Spleen (tissue), 11 donors: Measurements from ENCODE around the gene FAM83B. TPM values are rescaled to one million over a fixed set of nuclear protein-coding genes. Genes with fewer than 3 reads are reported as not detected.

Experiments used
- DNase-seq: peaks from one replicate; pipeline ENCODE4 v3.0.0-alpha.2; 2020
- H3K27ac ChIP-seq, 8 donors: fragments of 200-600 bp; sonication (generic) in 7 of 8; 1 replicate in 4 of 8; 2 replicates in 4 of 8; pipeline versions ENCODE4 v1.5.0 to v1.8.0; 2016 to 2021; ENCODE audit warnings: inconsistent platforms in 4 of 8, mild to moderate bottlenecking in 4 of 8, moderate library complexity in 1 of 8
- H3K27me3 ChIP-seq, 7 donors: fragments of 200-600 bp; sonication (generic) in 6 of 7; replicated peaks in 1 of 7; 1 replicate in 4 of 7; 2 replicates in 3 of 7; pipeline versions ENCODE4 v1.5.0 to v1.8.0; 2016 to 2021; ENCODE audit warnings: inconsistent platforms in 3 of 7, mild to moderate bottlenecking in 1 of 7
- H3K36me3 ChIP-seq, 6 donors: fragments of 200-600 bp; sonication (generic) in 5 of 6; 1 replicate in 4 of 6; 2 replicates in 2 of 6; pipeline versions ENCODE4 v1.5.0 to v1.8.0; 2016 to 2021; ENCODE audit warnings: inconsistent platforms in 2 of 6
- H3K4me1 ChIP-seq, 6 donors: fragments of 200-600 bp; sonication (generic) in 5 of 6; 1 replicate in 3 of 6; 2 replicates in 3 of 6; pipeline versions ENCODE4 v1.5.0 to v1.8.0; 2016 to 2021; ENCODE audit warnings: inconsistent platforms in 3 of 6
- H3K4me3 ChIP-seq, 8 donors: fragments of 200-600 bp; sonication (generic) in 7 of 8; 1 replicate in 4 of 8; 2 replicates in 4 of 8; pipeline versions ENCODE4 v1.5.0 to v1.8.0; 2016 to 2021; ENCODE audit warnings: inconsistent platforms in 4 of 8, mild to moderate bottlenecking in 4 of 8, moderate library complexity in 2 of 8
- H3K9me3 ChIP-seq, 8 donors: fragments of 200-600 bp; sonication (generic) in 7 of 8; 1 replicate in 4 of 8; 2 replicates in 4 of 8; pipeline versions ENCODE4 v1.5.0 to v1.8.0; 2016 to 2021; ENCODE audit warnings: inconsistent platforms in 4 of 8
- CTCF ChIP-seq, 11 experiments: fragments of 200-600 bp in 7 of 11; fragments of 450-650 bp in 4 of 11; sonication (generic) in 4 of 11; IDR thresholded peaks in 8 of 11; conservative IDR thresholded peaks in 3 of 11; 1 replicate in 7 of 11; 2 replicates in 4 of 11; pipeline versions ENCODE4 v1.4.0 to v1.8.0; 2016 to 2021; ENCODE audit warnings: antibody characterized with exemption in 11 of 11, inconsistent platforms in 4 of 11, mild to moderate bottlenecking in 1 of 11
- POLR2A ChIP-seq, 3 donors: fragments of 450-650 bp; IDR thresholded peaks; one replicate each; pipeline ENCODE4 v1.5.1; 2017; ENCODE audit warnings: antibody characterized with exemption in 3 of 3, mild to moderate bottlenecking in 1 of 3
- POLR2AphosphoS5 ChIP-seq, 3 donors: sonication (generic); formaldehyde crosslinking; IDR thresholded peaks; one replicate each; pipeline ENCODE4 v1.5.1; 2017; ENCODE audit warnings: antibody characterized with exemption in 3 of 3
- WGBS, 5 donors: extraction: QIAGEN DNeasy Blood & Tissue Kit in 3 of 5; methylation state at CpG; one replicate each; pipeline versions ENCODE4 v1.1.5 to v1.1.7; 2013 to 2018; 5-methylcytosine and 5-hydroxymethylcytosine counted together
- intact Hi-C: fragments of 100-400 bp; cut with DNase I; formaldehyde crosslinking; loops from one replicate; pipeline ENCODE4 v1.15.0; 2023; ENCODE audit warnings: low total_unique reads
- polyA plus RNA-seq, 3 donors: library from polyadenylated mRNA; stranded (reverse); fragments of 200-250 nt; gene quantifications; one replicate each; pipeline ENCODE4 v1.2.1, GENCODE V29; 2013
- total RNA-seq, 7 donors: library from RNA; depleted of rRNA in 3 of 7; stranded (reverse); fragments of >200 nt in 3 of 7; fragmentation: NEBNext Ultra II Directional in 4 of 7; extraction: Animal tissue kit (Norgen Biotek cat#: 25700) in 4 of 7; gene quantifications; one replicate each; pipeline versions ENCODE4 v1.1.0 to v1.2.1, GENCODE V29; 2016 to 2021
- donor health status: healthy with polysubstance abuse.
- donor health status: DM: no; HTN: no; CAD: no; lungs with moderate emphysema.
- donor health status: DM: no; HTN: no; CAD: no.
- donor health status: Bipolar disorder and iron deficiency.
- donor health status: healthy.
- donor health status: DM: no; HTN: no; CAD: no.
- donor health status: DM: yes; HTN: yes; CAD: no.

FAM83B gene
- total and polyA plus RNA-seq, 10 donors: not detected

- Histone ChIP-seq H3K27ac (no peak overlapping the region), H3K4me3 (no peak overlapping the region), H3K9me3 (peaks cover 0 to 16% (median 0%) of the 10 kb centered on the region in 8 donors), H3K36me3 (no peaks in the 10 kb centered on the region), H3K4me1 (no peaks in the 10 kb centered on the region), H3K27me3 (no peaks in the 10 kb centered on the region)
- 68 to 83% (median 74%) methylated on average over 1 of the region's 1 CpG for WGBS, 5 donors
- TF ChIP-seq CTCF (IDR thresholded peaks at IDR 0.05 in 8 of 11, conservative IDR thresholded peaks at IDR 0.05 in 3 of 11) (no peak), POLR2AphosphoS5 (IDR thresholded peaks at IDR 0.05) (no peak), POLR2A (IDR thresholded peaks at IDR 0.05) (no peak)
- intact Hi-C loops: no loop called here
- DNase-seq: no peak
Measured at GRCh38 chr6:54921891-54922290, 75.3 kb downstream of the FAM83B start.

DNA sequence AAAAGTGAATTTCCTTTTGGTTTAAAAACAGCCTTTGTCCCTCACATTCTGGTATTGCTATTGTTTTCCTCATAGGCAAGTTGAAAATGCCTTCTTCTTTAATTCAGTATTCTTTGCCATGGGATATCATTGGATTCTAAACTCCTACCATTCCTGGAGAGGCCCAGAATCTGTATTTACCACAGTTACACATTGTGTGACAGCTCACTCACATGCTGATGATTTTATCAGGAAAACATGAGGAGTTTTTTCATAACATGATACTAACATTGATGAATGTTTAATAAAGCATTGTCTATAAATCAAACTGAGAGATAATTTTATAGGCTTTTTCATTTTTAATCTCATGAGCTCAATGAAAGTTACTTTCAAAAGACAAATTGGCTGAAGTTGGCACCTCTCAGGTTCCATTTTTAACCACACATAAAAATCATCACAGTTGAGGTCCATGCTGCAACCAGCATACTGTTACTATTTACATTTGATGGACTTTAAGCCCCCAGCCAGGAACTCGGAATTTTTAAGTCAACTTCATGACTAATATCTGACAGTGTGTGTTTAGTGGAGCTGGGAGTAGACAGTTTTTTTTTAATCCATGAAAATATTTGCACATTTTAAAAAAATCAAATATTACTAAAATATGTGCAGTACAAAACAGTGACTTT is 82.8 kb downstream of the FAM83B start:
- Histone ChIP-seq H3K9me3 (peaks cover 0 to 51% (median 26%) of the 10 kb centered on the region in 8 donors), H3K27me3 (no peaks in the 10 kb centered on the region), H3K36me3 (no peaks in the 10 kb centered on the region), H3K27ac (no peak overlapping the region), H3K4me3 (no peak overlapping the region), H3K4me1 (no peaks in the 10 kb centered on the region)
- no peak for DNase-seq
- 56 to 89% (median 64%) methylated on average over 1 of the region's 1 CpG for WGBS, 5 donors
- intact Hi-C loops: no loop called here
- TF ChIP-seq CTCF (IDR thresholded peaks at IDR 0.05 in 8 of 11, conservative IDR thresholded peaks at IDR 0.05 in 3 of 11) (no peak), POLR2A (IDR thresholded peaks at IDR 0.05) (no peak), POLR2AphosphoS5 (IDR thresholded peaks at IDR 0.05) (no peak)

DNA sequence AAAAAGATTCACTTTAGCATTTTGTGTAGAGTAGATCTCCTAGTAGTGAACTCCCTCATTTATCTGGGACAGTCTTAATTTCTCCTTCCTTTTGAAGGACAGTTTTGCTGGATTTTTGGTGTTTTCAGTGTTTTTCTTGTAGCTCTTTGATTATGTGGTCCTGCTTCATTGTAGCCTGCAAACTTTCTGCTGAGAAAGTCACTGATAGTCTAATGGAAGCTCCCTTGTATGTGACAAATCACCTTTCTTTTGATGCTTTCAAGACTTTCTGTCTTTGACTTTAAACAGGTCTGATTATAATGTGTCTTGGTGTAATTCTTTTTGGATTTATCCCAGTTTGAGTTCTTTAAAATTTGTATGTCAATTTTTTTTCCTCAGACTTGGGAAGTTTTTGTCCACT is 86.1 kb downstream of the FAM83B start:
- H3K9me3 ChIP-seq: peaks cover 0 to 43% (median 27%) of the 10 kb centered on the region in 8 donors
- TF ChIP-seq POLR2AphosphoS5 (IDR thresholded peaks at IDR 0.05) (no peak), CTCF (IDR thresholded peaks at IDR 0.05 in 8 of 11, conservative IDR thresholded peaks at IDR 0.05 in 3 of 11) (no peak)
- DNase-seq: no peak
- intact Hi-C loops: no loop called here
- no peaks in the 10 kb centered on the region for H3K4me1 ChIP-seq
- H3K27ac ChIP-seq: no peak overlapping the region
- no peaks in the 10 kb centered on the region for H3K27me3 ChIP-seq
- H3K4me3 ChIP-seq: no peak overlapping the region
- no peaks in the 10 kb centered on the region for H3K36me3 ChIP-seq

- no peaks in the 10 kb centered on the region for H3K4me1 ChIP-seq
- DNase-seq: no peak
- 79 to 90% (median 81%) methylated on average over 5 of the region's 5 CpGs for WGBS, 5 donors
- no peak overlapping the region for H3K4me3 ChIP-seq
- intact Hi-C loops: no loop called here
- no peaks in the 10 kb centered on the region for H3K27me3 ChIP-seq
- no peaks in the 10 kb centered on the region for H3K36me3 ChIP-seq
- H3K27ac ChIP-seq: no peak overlapping the region
- TF ChIP-seq CTCF (IDR thresholded peaks at IDR 0.05 in 8 of 11, conservative IDR thresholded peaks at IDR 0.05 in 3 of 11) (no peak), POLR2A (IDR thresholded peaks at IDR 0.05) (no peak), POLR2AphosphoS5 (IDR thresholded peaks at IDR 0.05) (no peak)
- H3K9me3 ChIP-seq: peaks cover 0 to 51% (median 35%) of the 10 kb centered on the region in 8 donors
Measured at GRCh38 chr6:54935739-54936138, 89.2 kb downstream of the FAM83B start.
